ENCODE data around the gene OGFOD1.

Gene OGFOD1

GRCh38 chr16:56436258-56436657 lies 15.1 kb upstream of the OGFOD1 start:
- no peak for DNase-seq

- no peak for DNase-seq
These were observed 13.3 kb upstream of the OGFOD1 start for GRCh38 chr16:56438038-56438437.

GRCh38 chr16:56447286-56447685 lies 4.1 kb upstream of the OGFOD1 start:
- DNase-seq, result no peak

GRCh38 chr16:56448005-56448404 lies 3.3 kb upstream of the OGFOD1 start:
- no peak for DNase-seq

- no peak for DNase-seq
These were observed 924 bp upstream of the OGFOD1 start for GRCh38 chr16:56450275-56450985.

GRCh38 chr16:56451753-56452689 lies 667 bp downstream of the OGFOD1 start:
- no peak for DNase-seq

GRCh38 chr16:56457927-56458470 lies 6.6 kb downstream of the OGFOD1 start:
- DNase-seq, result no peak

- DNase-seq, result no peak
These were observed 8.7 kb downstream of the OGFOD1 start for GRCh38 chr16:56460101-56460500.

GRCh38 chr16:56462064-56462796 lies 10.9 kb downstream of the OGFOD1 start:
- DNase-seq, result no peak

GRCh38 chr16:56463153-56463552 lies 11.8 kb downstream of the OGFOD1 start:
- no peak for DNase-seq

GRCh38 chr16:56466344-56466743 lies 15.0 kb downstream of the OGFOD1 start:
- no peak for DNase-seq

- no peak for DNase-seq
These were observed 17.4 kb downstream of the OGFOD1 start for GRCh38 chr16:56468800-56469199.

GRCh38 chr16:56469748-56470147 lies 18.4 kb downstream of the OGFOD1 start:
- DNase-seq, result no peak

- DNase-seq, result no peak
These were observed 18.9 kb downstream of the OGFOD1 start for GRCh38 chr16:56470232-56470631.

GRCh38 chr16:56470666-56471065 lies 19.3 kb downstream of the OGFOD1 start:
- no peak for DNase-seq

- no peak for DNase-seq
These were observed 23.8 kb downstream of the OGFOD1 start for GRCh38 chr16:56475201-56475600.

- DNase-seq, result no peak
These were observed 25.9 kb downstream of the OGFOD1 start for GRCh38 chr16:56477096-56477878.

- no peak for DNase-seq
These were observed 27.1 kb downstream of the OGFOD1 start for GRCh38 chr16:56478281-56479049.

- DNase-seq, result no peak
These were observed 28.1 kb downstream of the OGFOD1 start for GRCh38 chr16:56479469-56479868.

- DNase-seq, result no peak
These were observed 29.6 kb downstream of the OGFOD1 start for GRCh38 chr16:56480776-56481467.

Measured in NCI-H2081 treated with DMSO at 0.1 percent for 48 hours (cell line).